GM12891 (cell line): Measurements from ENCODE around the gene C16orf74.

Source experiments
- DNase-seq: peaks from one replicate; pipeline ENCODE4 v3.0.0; 2011; ENCODE audit warnings: low spot score; ENCODE audit not compliant: insufficient read length
- FAIRE-seq: peaks from 2 replicates; lab custom pipeline; 2011; peaks lifted over from hg19 to GRCh38; lab: Jason Lieb, UNC
- PAX5 ChIP-seq: IDR thresholded peaks from 2 replicates; pipeline ENCODE4 v1.6.1; 2011; ENCODE audit warnings: low read length, moderate library complexity, mild to moderate bottlenecking; ENCODE audit not compliant: insufficient read depth, severe bottlenecking
- POLR2A ChIP-seq: IDR thresholded peaks from 2 replicates; pipeline ENCODE4 v1.6.1; 2011; ENCODE audit warnings: low read depth, low read length, control low read depth
- POLR2AphosphoS5 ChIP-seq: IDR thresholded peaks from 2 replicates; pipeline ENCODE4 v1.6.1; 2011; ENCODE audit warnings: low read depth, low read length, control low read depth
- POU2F2 ChIP-seq: IDR thresholded peaks from 2 replicates; pipeline ENCODE4 v1.6.1; 2011; ENCODE audit warnings: low read depth, mild to moderate bottlenecking, control low read depth, low read length, moderate library complexity
- SPI1 ChIP-seq: IDR thresholded peaks from 2 replicates; pipeline ENCODE4 v1.6.1; 2011; ENCODE audit warnings: low read depth, low read length, control low read depth
- TAF1 ChIP-seq: IDR thresholded peaks from 2 replicates; pipeline ENCODE4 v1.6.1; 2011; ENCODE audit warnings: low read depth, low read length, control low read depth

The C16orf74 gene

DNA sequence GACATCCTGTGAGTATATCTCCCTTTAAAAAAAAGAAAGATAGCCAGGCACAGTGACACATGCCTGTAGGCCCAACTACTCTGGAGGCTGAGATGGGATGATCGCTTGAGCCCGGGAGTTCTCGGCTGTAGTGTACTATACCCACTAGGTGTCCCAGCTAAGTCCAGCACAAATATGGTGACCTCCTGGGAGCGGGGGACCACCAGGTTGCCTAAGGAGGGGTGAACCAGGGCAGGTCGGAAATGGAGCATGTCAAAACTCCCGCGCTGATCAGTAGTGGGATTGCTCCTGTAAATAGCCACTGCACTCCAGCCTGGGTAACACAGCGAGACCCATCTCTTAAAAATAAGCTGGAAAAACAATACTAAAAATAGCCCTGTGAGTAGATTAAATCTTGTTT lies 91.6 kb downstream of the C16orf74 start:
- no peak for TF ChIP-seq PAX5
- TF ChIP-seq POU2F2 = no peak
- TF ChIP-seq POLR2A = no peak
- TF ChIP-seq TAF1 = no peak
- no peak for TF ChIP-seq SPI1
- no peak for TF ChIP-seq POLR2AphosphoS5
- FAIRE-seq (no peak), DNase-seq (no peak)

DNA sequence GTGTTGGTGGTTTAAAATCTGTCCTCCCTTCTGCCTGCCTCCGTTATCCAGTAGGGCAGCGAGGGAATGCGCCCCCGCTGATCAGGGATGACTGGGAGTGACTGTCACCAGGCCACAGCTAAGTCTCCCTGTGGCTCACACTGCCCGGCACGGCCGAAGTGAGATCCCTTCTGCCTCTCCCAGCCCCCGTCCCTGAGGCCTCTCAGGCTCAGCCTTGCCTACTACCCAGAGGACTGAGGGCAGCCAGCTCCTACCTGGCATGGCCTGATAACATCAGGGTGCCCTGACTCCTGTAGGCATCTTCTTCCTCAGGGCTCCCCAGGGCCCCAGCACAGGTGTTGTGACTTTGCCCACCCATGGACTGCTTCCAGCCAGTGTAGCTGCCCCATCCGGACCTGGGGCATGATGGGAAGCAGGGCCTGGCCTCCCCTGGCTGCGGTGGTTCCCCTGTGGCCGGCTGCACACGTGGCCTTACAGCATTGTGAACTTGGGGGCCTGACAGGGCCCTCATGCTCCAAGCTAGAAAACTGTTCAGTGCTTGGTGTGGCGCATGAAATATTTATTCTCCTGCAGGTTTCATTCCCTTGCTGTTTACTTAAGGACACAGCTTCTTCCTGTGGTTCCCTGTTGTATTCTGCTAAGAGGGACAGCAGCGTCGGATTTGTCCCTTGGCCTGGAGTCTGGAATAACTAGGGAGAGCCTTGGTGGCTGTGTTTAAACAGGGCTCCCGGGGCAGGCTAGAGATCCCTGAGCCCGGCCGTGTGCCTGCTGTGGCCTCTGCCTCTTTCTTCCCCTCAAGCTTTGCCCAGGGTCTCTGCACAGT lies 92.2 kb downstream of the C16orf74 start:
- no peak for DNase-seq
- TF ChIP-seq POLR2A (no peak), POLR2AphosphoS5 (no peak), TAF1 (no peak), SPI1 (no peak), POU2F2 (no peak), PAX5 (no peak)
- FAIRE-seq = no peak

DNA sequence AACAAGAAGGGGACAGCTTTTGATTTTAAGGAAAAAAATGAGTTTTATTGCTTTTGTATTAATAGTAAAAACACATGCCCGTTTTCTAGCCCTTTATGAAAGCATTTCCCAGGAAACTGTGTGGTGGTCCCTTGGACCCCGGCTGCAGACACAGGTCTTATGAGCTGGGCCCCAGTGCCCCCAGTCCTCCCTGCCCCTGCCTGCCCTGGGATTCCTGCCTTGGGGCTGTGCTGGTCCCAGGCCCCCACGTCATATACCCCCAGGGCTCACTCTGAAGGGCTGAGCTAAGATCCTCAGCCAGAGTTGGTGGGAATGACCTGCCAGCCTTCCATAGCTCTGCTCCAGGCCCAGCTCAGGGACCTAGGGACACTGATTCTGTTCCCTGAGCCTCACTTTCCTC lies 92.9 kb downstream of the C16orf74 start:
- FAIRE-seq = no peak
- DNase-seq = no peak
- TF ChIP-seq TAF1 = no peak
- TF ChIP-seq SPI1 = no peak
- no peak for TF ChIP-seq POLR2AphosphoS5
- TF ChIP-seq PAX5 = no peak
- TF ChIP-seq POLR2A = no peak
- TF ChIP-seq POU2F2 = no peak
